SU-DHL-6 (cell line): ENCODE measurements around the gene PIBF1.

Source experiments
- CTCF ChIP-seq: fragments of 200-600 bp; sonication (generic); IDR thresholded peaks from one replicate; pipeline ENCODE4 v1.5.1; 2017; ENCODE audit warnings: antibody characterized with exemption, mild to moderate bottlenecking, low read length, moderate library complexity; ENCODE audit not compliant: insufficient read depth, poor library complexity, severe bottlenecking
- EZH2phosphoT487 ChIP-seq: fragments of 200-600 bp; sonication (generic), shearing (Covaris generic); conservative IDR thresholded peaks from 2 replicates; pipeline ENCODE4 v1.6.1; 2018; ENCODE audit warnings: mild to moderate bottlenecking, antibody characterized with exemption, low read length, moderate library complexity, mixed read lengths

GRCh38 chr13:72884101-72884500, 102.2 kb downstream of the PIBF1 start:
- TF ChIP-seq CTCF (no peak), EZH2phosphoT487 (no peak)
